Calu3 (cell line): ENCODE results near the gene CD99L2. TPM values are rescaled to one million over a fixed set of nuclear protein-coding genes. Genes with fewer than 3 reads are reported as not detected.

Experiments used
- BruUV-seq: library from RNA; stranded (reverse); fragments of 400-500 nt; replicated peaks from 2 replicates; lab custom pipeline; 2021; lab: Mats Ljungman, UMichigan
- CTCF ChIA-PET: fragments of 300-600 bp; sonication (Branson Sonifier 250); formaldehyde crosslinking; loops from one replicate; lab custom pipeline; 2022; ENCODE audit warnings: antibody characterized with exemption; lab: Charles Lee
- DNase-seq: peaks from one replicate; pipeline ENCODE4 v3.0.0; 2022
- H3K27ac Mint-ChIP-seq: one replicate; pipeline ENCODE4 v1.8.0; 2022; ENCODE audit warnings: mixed read lengths; ENCODE audit not compliant: unreplicated experiment
- H3K27me3 Mint-ChIP-seq: one replicate; pipeline ENCODE4 v1.8.0; 2022; ENCODE audit warnings: mixed read lengths; ENCODE audit not compliant: unreplicated experiment
- H3K36me3 Mint-ChIP-seq: one replicate; pipeline ENCODE4 v1.8.0; 2022; ENCODE audit warnings: mild to moderate bottlenecking, moderate library complexity, mixed read lengths; ENCODE audit not compliant: insufficient read depth, unreplicated experiment
- H3K4me1 Mint-ChIP-seq: one replicate; pipeline ENCODE4 v1.8.0; 2022; ENCODE audit warnings: mild to moderate bottlenecking, low read depth, mixed read lengths; ENCODE audit not compliant: unreplicated experiment
- H3K4me3 Mint-ChIP-seq: one replicate; pipeline ENCODE4 v1.8.0; 2022; ENCODE audit warnings: mild to moderate bottlenecking, low read depth, moderate library complexity, mixed read lengths; ENCODE audit not compliant: unreplicated experiment
- H3K9me3 Mint-ChIP-seq: one replicate; pipeline ENCODE4 v1.8.0; 2022; ENCODE audit warnings: low read depth, mixed read lengths; ENCODE audit not compliant: unreplicated experiment
- CTCF ChIP-seq: fragments of 200-600 bp; IDR thresholded peaks from one replicate; pipeline ENCODE4 v1.8.0; 2022; ENCODE audit warnings: antibody characterized with exemption; ENCODE audit not compliant: unreplicated experiment
- intact Hi-C: fragments of 100-400 bp; cut with micrococcal nuclease; formaldehyde crosslinking; loops from one replicate; pipeline ENCODE4 v1.10.0; 2022; ENCODE audit not compliant: unreplicated experiment
- total RNA-seq: library from RNA; stranded (reverse); gene quantifications from 2 replicates; pipeline ENCODE4 v1.2.3, GENCODE V29; 2022

The CD99L2 gene
- total RNA-seq, 1 experiment from 2014 or later: 21.1 TPM

GRCh38 chrX:150857453-150857852 is 41.0 kb downstream of the CD99L2 start:
- DNase-seq: no peak
- H3K27ac Mint-ChIP-seq: no peak overlapping the region
- CTCF ChIA-PET: no interaction called here
- H3K4me3 Mint-ChIP-seq: no peak overlapping the region
- BruUV-seq: no TSS peak
- H3K36me3 Mint-ChIP-seq: no peaks in the 10 kb centered on the region
- peaks cover 9% of the 10 kb centered on the region for H3K4me1 Mint-ChIP-seq
- no peaks in the 10 kb centered on the region for H3K27me3 Mint-ChIP-seq
- intact Hi-C loops: no loop called here
- peaks cover 9% of the 10 kb centered on the region for H3K9me3 Mint-ChIP-seq
- TF ChIP-seq CTCF: no peak

- Mint-ChIP-seq H3K9me3 (peaks cover 9% of the 10 kb centered on the region), H3K27ac (no peak overlapping the region), H3K4me3 (no peak overlapping the region), H3K36me3 (no peaks in the 10 kb centered on the region), H3K4me1 (peaks cover 9% of the 10 kb centered on the region), H3K27me3 (no peaks in the 10 kb centered on the region)
- intact Hi-C loops: no loop called here
- TF ChIP-seq CTCF: no peak
- no peak for DNase-seq
- CTCF ChIA-PET: no interaction called here
- BruUV-seq: no TSS peak
Observed at GRCh38 chrX:150856785-150857184, 41.7 kb downstream of the CD99L2 start.

- no TSS peak for BruUV-seq
- TF ChIP-seq CTCF: no peak
- H3K27me3 Mint-ChIP-seq: no peaks in the 10 kb centered on the region
- CTCF ChIA-PET: no interaction called here
- peaks cover 9% of the 10 kb centered on the region for H3K4me1 Mint-ChIP-seq
- H3K9me3 Mint-ChIP-seq: peaks cover 9% of the 10 kb centered on the region
- intact Hi-C loops: no loop called here
- no peaks in the 10 kb centered on the region for H3K36me3 Mint-ChIP-seq
- no peak overlapping the region for H3K4me3 Mint-ChIP-seq
- H3K27ac Mint-ChIP-seq: no peak overlapping the region
- DNase-seq: no peak
Observed at GRCh38 chrX:150856101-150856500, 42.4 kb downstream of the CD99L2 start.

GRCh38 chrX:150854856-150855255 is 43.6 kb downstream of the CD99L2 start:
- DNase-seq: no peak
- Mint-ChIP-seq H3K4me1 (peaks cover 9% of the 10 kb centered on the region), H3K27ac (no peak overlapping the region), H3K9me3 (peaks cover 9% of the 10 kb centered on the region), H3K36me3 (no peaks in the 10 kb centered on the region), H3K4me3 (no peak overlapping the region), H3K27me3 (no peaks in the 10 kb centered on the region)
- intact Hi-C loops: no loop called here
- no TSS peak for BruUV-seq
- CTCF ChIA-PET: no interaction called here
- no peak for TF ChIP-seq CTCF
